ENCODE measurements around the gene SLC40A1. TPM values are rescaled to one million over a fixed set of nuclear protein-coding genes. Genes with fewer than 3 reads are reported as not detected.

The SLC40A1 gene
- total and polyA plus RNA-seq, 12 donors: 84.1 to 3,561 (median 883) TPM

- no peak for DNase-seq
- Histone ChIP-seq H3K27ac (no peak overlapping the region), H3K36me3 (replicated peaks in 1 of 2) (no peaks in the 10 kb centered on the region), H3K27me3 (no peaks in the 10 kb centered on the region), H3K9me3 (replicated peaks in 1 of 3) (no peaks in the 10 kb centered on the region), H3K4me1 (replicated peaks in 1 of 2) (peaks cover 14 to 17% of the 10 kb centered on the region in 2 donors), H3K4me3 (no peak overlapping the region)
- WGBS, 4 donors: 90 to 94% (median 92%) methylated on average over 1 of the region's 1 CpG
- intact Hi-C loops (cut with DNase I): no loop called here
- no peak for TF ChIP-seq POLR2A (IDR thresholded peaks at IDR 0.05)
- TF ChIP-seq CTCF (IDR thresholded peaks at IDR 0.05): no peak
Measured at GRCh38 chr2:189527812-189528592, 52.6 kb downstream of the SLC40A1 start.

GRCh38 chr2:189527041-189527750 is 53.4 kb downstream of the SLC40A1 start:
- TF ChIP-seq CTCF (IDR thresholded peaks at IDR 0.05) (no peak), POLR2A (IDR thresholded peaks at IDR 0.05) (no peak)
- Histone ChIP-seq H3K36me3 (replicated peaks in 1 of 2) (no peaks in the 10 kb centered on the region), H3K9me3 (replicated peaks in 1 of 3) (no peaks in the 10 kb centered on the region), H3K4me3 (peak overlapping the region in 1 of 4 donors; percentile 15), H3K27me3 (no peaks in the 10 kb centered on the region), H3K4me1 (replicated peaks in 1 of 2) (peaks cover 22 to 24% of the 10 kb centered on the region in 2 donors), H3K27ac (peak overlapping the region in 2 of 5 donors; percentile 13 to 42)
- WGBS, 4 donors: 70 to 79% (median 72%) methylated on average over 13 of the region's 13 CpGs
- no peak for DNase-seq
- intact Hi-C loops (cut with DNase I): no loop called here

- H3K27me3 ChIP-seq: no peaks in the 10 kb centered on the region
- no peak for DNase-seq
- WGBS, 4 donors: 91 to 96% (median 93%) methylated on average over 2 of the region's 2 CpGs
- H3K36me3 ChIP-seq (replicated peaks in 1 of 2): no peaks in the 10 kb centered on the region
- intact Hi-C loops (cut with DNase I): no loop called here
- peaks cover 24 to 29% of the 10 kb centered on the region in 2 donors for H3K4me1 ChIP-seq (replicated peaks in 1 of 2)
- H3K9me3 ChIP-seq (replicated peaks in 1 of 3): no peaks in the 10 kb centered on the region
- no peak for TF ChIP-seq POLR2A (IDR thresholded peaks at IDR 0.05)
- TF ChIP-seq CTCF (IDR thresholded peaks at IDR 0.05): no peak
- H3K4me3 ChIP-seq: no peak overlapping the region
- no peak overlapping the region for H3K27ac ChIP-seq
Measured at GRCh38 chr2:189526241-189526640, 54.3 kb downstream of the SLC40A1 start.

GRCh38 chr2:189524746-189525145 is 55.8 kb downstream of the SLC40A1 start:
- no peak for TF ChIP-seq CTCF (IDR thresholded peaks at IDR 0.05)
- TF ChIP-seq POLR2A (IDR thresholded peaks at IDR 0.05): no peak
- DNase-seq: no peak

More at GRCh38 chr2:189524746-189525145, 55.8 kb downstream of the SLC40A1 start:
- Histone ChIP-seq H3K4me3 (no peak overlapping the region), H3K4me1 (replicated peaks in 1 of 2) (peaks cover 34 to 43% of the 10 kb centered on the region in 2 donors), H3K27me3 (no peaks in the 10 kb centered on the region), H3K27ac (no peak overlapping the region), H3K9me3 (replicated peaks in 1 of 3) (no peaks in the 10 kb centered on the region), H3K36me3 (replicated peaks in 1 of 2) (no peaks in the 10 kb centered on the region)
- 72 to 97% (median 88%) methylated on average over 4 of the region's 4 CpGs for WGBS, 4 donors
- intact Hi-C loops (cut with DNase I): no loop called here
